HG03064 (cell line): ENCODE results near the gene UBTD2.
"Not testable (repeated sequence)": the region's sequence is repeated elsewhere in the genome, so short reads cannot be mapped to it uniquely, and the experiment has no call there.

Experiments used
- ATAC-seq: cut with Tn5 transposase; IDR thresholded peaks from one replicate; pipeline ENCODE4 v1.9.1; 2021; ENCODE audit warnings: low read depth; ENCODE audit not compliant: unreplicated experiment

UBTD2 gene

GRCh38 chr5:172252501-172252900 lies 31.1 kb downstream of the UBTD2 start:
- ATAC-seq: no peak

- no peak for ATAC-seq
Observed at GRCh38 chr5:172251419-172251818, 32.1 kb downstream of the UBTD2 start.

GRCh38 chr5:172248637-172249036 lies 34.9 kb downstream of the UBTD2 start:
- ATAC-seq: no peak

- ATAC-seq: no peak
Observed at GRCh38 chr5:172245703-172246125, 37.9 kb downstream of the UBTD2 start.

- no peak for ATAC-seq
Observed at GRCh38 chr5:172245046-172245445, 38.5 kb downstream of the UBTD2 start.

- ATAC-seq: no peak
Observed at GRCh38 chr5:172243302-172243701, 40.3 kb downstream of the UBTD2 start.

- ATAC-seq: no peak
Observed at GRCh38 chr5:172238334-172238733, 45.2 kb downstream of the UBTD2 start.

GRCh38 chr5:172235827-172236736 lies 47.5 kb downstream of the UBTD2 start:
- no peak for ATAC-seq

GRCh38 chr5:172235132-172235780 lies 48.3 kb downstream of the UBTD2 start:
- ATAC-seq: peak; percentile 62

GRCh38 chr5:172234031-172234430 lies 49.5 kb downstream of the UBTD2 start:
- ATAC-seq: no peak

GRCh38 chr5:172229904-172230303 lies 53.7 kb downstream of the UBTD2 start:
- no peak for ATAC-seq

- ATAC-seq: no peak
Observed at GRCh38 chr5:172224996-172225395, 58.6 kb downstream of the UBTD2 start.

GRCh38 chr5:172223901-172224873 lies 59.4 kb downstream of the UBTD2 start:
- ATAC-seq: peak; percentile 83

- ATAC-seq: no peak
Observed at GRCh38 chr5:172219296-172219695, 64.3 kb downstream of the UBTD2 start.

- ATAC-seq: no peak
Observed at GRCh38 chr5:172216345-172216744, 67.2 kb downstream of the UBTD2 start.

GRCh38 chr5:172213126-172213525 lies 70.4 kb downstream of the UBTD2 start:
- no peak for ATAC-seq

- ATAC-seq: no peak
Observed at GRCh38 chr5:172211676-172212075, 71.9 kb downstream of the UBTD2 start.

GRCh38 chr5:172209714-172210113 lies 73.8 kb downstream of the UBTD2 start:
- no peak for ATAC-seq

GRCh38 chr5:172207511-172207910 lies 76.1 kb downstream of the UBTD2 start:
- no peak for ATAC-seq

GRCh38 chr5:172205984-172206383 lies 77.6 kb downstream of the UBTD2 start:
- not testable (repeated sequence) for ATAC-seq

GRCh38 chr5:172200476-172200875 lies 83.1 kb downstream of the UBTD2 start:
- ATAC-seq: no peak
